ENCODE measurements around the gene ERCC2.

GRCh38 chr19:45304141-45304926 is 66.0 kb downstream of the ERCC2 start:
- TF ChIP-seq TAF1 (IDR thresholded peaks at IDR 0.05; ENCODE audit: low read depth, low read length) (no peak), POLR2AphosphoS5 (IDR thresholded peaks at IDR 0.05; ENCODE audit: low read depth, low read length) (no peak), POLR2A (IDR thresholded peaks at IDR 0.05; ENCODE audit: low read depth, low read length) (no peak), PAX5 (IDR thresholded peaks at IDR 0.05; ENCODE audit: insufficient read depth, low read length, severe bottlenecking) (no peak), POU2F2 (IDR thresholded peaks at IDR 0.05; ENCODE audit: low read depth, low read length) (no peak)

Measured in GM12891 (cell line).